HepG2 (cell line): ENCODE data around the gene CARMIL3. TPM values are rescaled to one million over a fixed set of nuclear protein-coding genes. Genes with fewer than 3 reads are reported as not detected.

Source experiments
- CBX1 ChIP-seq: IDR thresholded peaks from one replicate; pipeline ENCODE4 v1.6.1; 2016; ENCODE audit warnings: antibody characterized with exemption, low read depth
- EEA1 ChIP-seq: sonication (generic); formaldehyde crosslinking; IDR thresholded peaks from 2 replicates; pipeline ENCODE4 v1.5.1; 2020; ENCODE audit warnings: mild to moderate bottlenecking, missing genetic modification reagents, borderline replicate concordance
- ELF1 ChIP-seq: sonication (generic); formaldehyde crosslinking; IDR thresholded peaks from 2 replicates; pipeline ENCODE4 v1.4.0; 2020; ENCODE audit warnings: missing genetic modification reagents
- HDAC6 ChIP-seq: fragments of 200-600 bp; sonication (generic); IDR thresholded peaks from 2 replicates; pipeline ENCODE4 v1.7.0; 2017; ENCODE audit warnings: mild to moderate bottlenecking, antibody characterized with exemption, low read length, low read depth
- HNF1B ChIP-seq: sonication (generic); formaldehyde crosslinking; IDR thresholded peaks from 2 replicates; pipeline ENCODE4 v1.5.1; 2020; ENCODE audit warnings: mild to moderate bottlenecking, moderate library complexity, missing genetic modification reagents
- HNRNPK ChIP-seq: fragments of 200-400 bp; formaldehyde crosslinking; IDR thresholded peaks from 2 replicates; pipeline ENCODE4 v1.6.1; 2018; ENCODE audit warnings: low read length, low read depth, moderate library complexity, mild to moderate bottlenecking; ENCODE audit not compliant: poor library complexity, severe bottlenecking
- MTA1 ChIP-seq: sonication (generic); formaldehyde crosslinking; IDR thresholded peaks from 2 replicates; pipeline ENCODE4 v1.4.0; 2020; ENCODE audit warnings: missing genetic modification reagents, mild to moderate bottlenecking, borderline replicate concordance
- TAF15 ChIP-seq: fragments of 200-400 bp; formaldehyde crosslinking; IDR thresholded peaks from one replicate; pipeline ENCODE4 v1.6.1; 2018; ENCODE audit warnings: mild to moderate bottlenecking, low read depth, low read length; ENCODE audit not compliant: poor library complexity, severe bottlenecking
- TCF12 ChIP-seq, 2 experiments: fragments of 450-650 bp in 1 of 2; sonication (generic) in 1 of 2; formaldehyde crosslinking in 1 of 2; IDR thresholded peaks; 2 replicates each; pipeline versions ENCODE4 v1.6.1 to v1.8.0; 2017 to 2022; ENCODE audit warnings: antibody characterized with exemption in 1 of 2, mild to moderate bottlenecking in 1 of 2, missing genetic modification reagents in 1 of 2, moderate library complexity in 1 of 2
- ZEB1 ChIP-seq: IDR thresholded peaks from 2 replicates; pipeline ENCODE4 v1.6.1; 2012; ENCODE audit warnings: mild to moderate bottlenecking, low read depth, inconsistent platforms; ENCODE audit not compliant: insufficient replicate concordance
- ZMYM3 ChIP-seq: sonication (generic); formaldehyde crosslinking; IDR thresholded peaks from 2 replicates; pipeline ENCODE4 v1.5.1; 2020; ENCODE audit warnings: mild to moderate bottlenecking, missing genetic modification reagents
- ZNF143 ChIP-seq: sonication (generic); formaldehyde crosslinking; IDR thresholded peaks from 2 replicates; pipeline ENCODE4 v1.4.0; 2020; ENCODE audit warnings: missing genetic modification reagents
- ZNF30 ChIP-seq: sonication (generic); formaldehyde crosslinking; IDR thresholded peaks from 2 replicates; pipeline ENCODE4 v1.5.0; 2020; ENCODE audit warnings: mild to moderate bottlenecking, missing genetic modification reagents
- ZNF567 ChIP-seq: sonication (generic); formaldehyde crosslinking; IDR thresholded peaks from 2 replicates; pipeline ENCODE4 v1.8.1; 2023; ENCODE audit warnings: mild to moderate bottlenecking, missing genetic modification reagents, borderline replicate concordance
- ZNF766 ChIP-seq: sonication (generic); formaldehyde crosslinking; IDR thresholded peaks from 2 replicates; pipeline ENCODE4 v1.5.0; 2020; ENCODE audit warnings: missing genetic modification reagents, borderline replicate concordance
- polyA plus RNA-seq, 8 experiments: library from polyadenylated mRNA; depleted of rRNA in 3 of 8; stranded (reverse) in 7 of 8; unstranded in 1 of 8; fragments of >200 nt; fragmentation: Illumina TruSeq in 4 of 8; extraction: Trizol in 4 of 8; gene quantifications; 2 replicates each; pipeline versions ENCODE4 v1.2.1 to v1.2.3, GENCODE V29; 2011 to 2016; ENCODE audit warnings: low read depth in 4 of 8, missing spikeins in 1 of 8, mixed read lengths in 1 of 8; ENCODE audit not compliant: insufficient read depth in 1 of 8
- total RNA-seq, 5 experiments: library from RNA; depleted of rRNA; stranded (reverse); fragments of >200 nt; fragmentation: Illumina TruSeq; extraction: Trizol; gene quantifications; 2 replicates each; pipeline ENCODE4 v1.2.3, GENCODE V29; 2016; ENCODE audit warnings: low read depth in 1 of 5
- TF ChIP-seq, protein P1 (sequence below): sonication (generic); formaldehyde crosslinking; IDR thresholded peaks from 2 replicates; pipeline ENCODE4 v1.5.0; 2020; ENCODE audit warnings: missing genetic modification reagents
- TF ChIP-seq, protein P2 (sequence below): sonication (generic); formaldehyde crosslinking; IDR thresholded peaks from 2 replicates; pipeline ENCODE4 v1.5.0; 2020; ENCODE audit warnings: missing genetic modification reagents, mild to moderate bottlenecking, borderline replicate concordance
- TF ChIP-seq, protein P3 (sequence below): sonication (generic); formaldehyde crosslinking; IDR thresholded peaks from 2 replicates; pipeline ENCODE4 v1.4.0; 2020; ENCODE audit warnings: missing genetic modification reagents

Gene CARMIL3
- total and polyA plus RNA-seq, 2 of the 13 experiments (the other 11 are each of a cell fraction or from before 2014, with no cell fraction given), result 0.27 to 0.55 TPM

GRCh38 chr14:24114532-24115421 is 63.0 kb downstream of the CARMIL3 start, which contains the start of the genes DCAF11 and NRL (continued):
- TF ChIP-seq, protein P1, sequence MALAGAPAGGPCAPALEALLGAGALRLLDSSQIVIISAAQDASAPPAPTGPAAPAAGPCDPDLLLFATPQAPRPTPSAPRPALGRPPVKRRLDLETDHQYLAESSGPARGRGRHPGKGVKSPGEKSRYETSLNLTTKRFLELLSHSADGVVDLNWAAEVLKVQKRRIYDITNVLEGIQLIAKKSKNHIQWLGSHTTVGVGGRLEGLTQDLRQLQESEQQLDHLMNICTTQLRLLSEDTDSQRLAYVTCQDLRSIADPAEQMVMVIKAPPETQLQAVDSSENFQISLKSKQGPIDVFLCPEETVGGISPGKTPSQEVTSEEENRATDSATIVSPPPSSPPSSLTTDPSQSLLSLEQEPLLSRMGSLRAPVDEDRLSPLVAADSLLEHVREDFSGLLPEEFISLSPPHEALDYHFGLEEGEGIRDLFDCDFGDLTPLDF (CRISPR knock-in tag), result peak; percentile 86
- TF ChIP-seq HNF1B, result no peak; the same call in 1 of the 2 replicates
- peak; percentile 96 for TF ChIP-seq ZNF567 (CRISPR knock-in tag)
- TF ChIP-seq, protein P2, sequence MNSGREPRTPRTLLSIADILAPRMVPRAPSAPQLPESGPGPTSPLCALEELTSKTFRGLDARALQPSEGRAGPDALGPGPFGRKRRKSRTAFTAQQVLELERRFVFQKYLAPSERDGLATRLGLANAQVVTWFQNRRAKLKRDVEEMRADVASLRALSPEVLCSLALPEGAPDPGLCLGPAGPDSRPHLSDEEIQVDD (CRISPR knock-in tag), result peak; percentile 98; the same call in 1 of the 2 replicates
- TF ChIP-seq ZNF30 (CRISPR knock-in tag), result no peak
- TF ChIP-seq, protein P3, sequence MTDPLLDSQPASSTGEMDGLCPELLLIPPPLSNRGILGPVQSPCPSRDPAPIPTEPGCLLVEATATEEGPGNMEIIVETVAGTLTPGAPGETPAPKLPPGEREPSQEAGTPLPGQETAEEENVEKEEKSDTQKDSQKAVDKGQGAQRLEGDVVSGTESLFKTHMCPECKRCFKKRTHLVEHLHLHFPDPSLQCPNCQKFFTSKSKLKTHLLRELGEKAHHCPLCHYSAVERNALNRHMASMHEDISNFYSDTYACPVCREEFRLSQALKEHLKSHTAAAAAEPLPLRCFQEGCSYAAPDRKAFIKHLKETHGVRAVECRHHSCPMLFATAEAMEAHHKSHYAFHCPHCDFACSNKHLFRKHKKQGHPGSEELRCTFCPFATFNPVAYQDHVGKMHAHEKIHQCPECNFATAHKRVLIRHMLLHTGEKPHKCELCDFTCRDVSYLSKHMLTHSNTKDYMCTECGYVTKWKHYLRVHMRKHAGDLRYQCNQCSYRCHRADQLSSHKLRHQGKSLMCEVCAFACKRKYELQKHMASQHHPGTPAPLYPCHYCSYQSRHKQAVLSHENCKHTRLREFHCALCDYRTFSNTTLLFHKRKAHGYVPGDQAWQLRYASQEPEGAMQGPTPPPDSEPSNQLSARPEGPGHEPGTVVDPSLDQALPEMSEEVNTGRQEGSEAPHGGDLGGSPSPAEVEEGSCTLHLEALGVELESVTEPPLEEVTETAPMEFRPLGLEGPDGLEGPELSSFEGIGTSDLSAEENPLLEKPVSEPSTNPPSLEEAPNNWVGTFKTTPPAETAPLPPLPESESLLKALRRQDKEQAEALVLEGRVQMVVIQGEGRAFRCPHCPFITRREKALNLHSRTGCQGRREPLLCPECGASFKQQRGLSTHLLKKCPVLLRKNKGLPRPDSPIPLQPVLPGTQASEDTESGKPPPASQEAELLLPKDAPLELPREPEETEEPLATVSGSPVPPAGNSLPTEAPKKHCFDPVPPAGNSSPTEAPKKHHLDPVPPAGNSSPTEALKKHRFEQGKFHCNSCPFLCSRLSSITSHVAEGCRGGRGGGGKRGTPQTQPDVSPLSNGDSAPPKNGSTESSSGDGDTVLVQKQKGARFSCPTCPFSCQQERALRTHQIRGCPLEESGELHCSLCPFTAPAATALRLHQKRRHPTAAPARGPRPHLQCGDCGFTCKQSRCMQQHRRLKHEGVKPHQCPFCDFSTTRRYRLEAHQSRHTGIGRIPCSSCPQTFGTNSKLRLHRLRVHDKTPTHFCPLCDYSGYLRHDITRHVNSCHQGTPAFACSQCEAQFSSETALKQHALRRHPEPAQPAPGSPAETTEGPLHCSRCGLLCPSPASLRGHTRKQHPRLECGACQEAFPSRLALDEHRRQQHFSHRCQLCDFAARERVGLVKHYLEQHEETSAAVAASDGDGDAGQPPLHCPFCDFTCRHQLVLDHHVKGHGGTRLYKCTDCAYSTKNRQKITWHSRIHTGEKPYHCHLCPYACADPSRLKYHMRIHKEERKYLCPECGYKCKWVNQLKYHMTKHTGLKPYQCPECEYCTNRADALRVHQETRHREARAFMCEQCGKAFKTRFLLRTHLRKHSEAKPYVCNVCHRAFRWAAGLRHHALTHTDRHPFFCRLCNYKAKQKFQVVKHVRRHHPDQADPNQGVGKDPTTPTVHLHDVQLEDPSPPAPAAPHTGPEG (CRISPR knock-in tag), result peak; percentile 94
- peak; percentile 99 for TF ChIP-seq EEA1 (CRISPR knock-in tag)
- TF ChIP-seq HDAC6, result no peak
- TF ChIP-seq TAF15, result peak; percentile 96
- peak; percentile 92 for TF ChIP-seq ZNF766 (CRISPR knock-in tag)
- TF ChIP-seq ZMYM3 (CRISPR knock-in tag), result peak; percentile 92
- TF ChIP-seq ZNF143 (CRISPR knock-in tag), result peak; percentile 53
- TF ChIP-seq HNRNPK, result peak; percentile 78
- peak; percentile 98; the same call in 1 of the 2 replicates for TF ChIP-seq MTA1 (CRISPR knock-in tag)
- TF ChIP-seq ELF1 (CRISPR knock-in tag), result peak; percentile 96
- peak; percentile 95 for TF ChIP-seq CBX1
- TF ChIP-seq TCF12 (IDR thresholded peaks at IDR 0.05), result no peak
- TF ChIP-seq TCF12 (CRISPR knock-in tag; IDR thresholded peaks at IDR 0.05), result peak; percentile 92; the same call in 1 of the 2 replicates
- no peak for TF ChIP-seq ZEB1
